ENCODE measurements around the gene PLA2R1.
"Not testable (repeated sequence)": the region's sequence is repeated elsewhere in the genome, so short reads cannot be mapped to it uniquely, and the experiment has no call there.

Gene PLA2R1

DNA sequence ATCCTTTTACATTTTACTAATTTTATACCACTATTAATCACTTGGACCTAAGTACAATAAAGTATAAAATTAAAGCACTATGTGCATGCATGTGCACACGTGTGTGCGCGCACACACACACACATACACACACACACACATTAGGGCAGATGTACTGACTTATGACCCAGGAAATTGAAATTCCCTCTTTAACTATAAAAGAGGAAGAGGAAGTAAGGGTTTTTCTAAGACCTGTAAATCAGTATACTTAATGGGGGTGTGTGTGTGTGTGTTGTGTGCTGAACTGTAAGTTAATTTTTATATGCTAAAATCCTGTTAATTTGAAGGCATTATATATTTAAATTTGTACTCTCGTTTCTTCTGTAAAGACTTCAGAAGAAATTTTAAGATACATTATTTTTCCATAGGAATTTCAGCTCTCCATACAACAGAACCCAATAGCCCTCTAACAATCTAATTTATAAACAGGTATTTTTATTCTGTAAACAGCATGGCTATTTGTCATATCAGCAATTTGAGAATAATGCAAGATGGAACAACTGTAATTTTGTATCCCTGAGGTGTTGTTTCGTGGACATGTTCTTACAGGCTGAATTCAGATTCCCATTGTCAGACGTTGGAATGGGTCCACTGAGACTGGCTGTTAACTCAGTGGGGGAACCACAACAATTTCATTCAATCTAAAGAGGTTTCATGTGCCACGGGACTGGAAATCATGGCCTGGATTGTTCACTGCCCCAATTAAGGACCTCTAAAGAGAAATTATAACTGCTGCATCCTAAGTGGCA, 90.9 kb downstream of the PLA2R1 start:
- CTCF ChIA-PET, result no interaction called here
- POLR2A ChIA-PET (ENCODE audit: low non-redundant PET), result no interaction called here

DNA sequence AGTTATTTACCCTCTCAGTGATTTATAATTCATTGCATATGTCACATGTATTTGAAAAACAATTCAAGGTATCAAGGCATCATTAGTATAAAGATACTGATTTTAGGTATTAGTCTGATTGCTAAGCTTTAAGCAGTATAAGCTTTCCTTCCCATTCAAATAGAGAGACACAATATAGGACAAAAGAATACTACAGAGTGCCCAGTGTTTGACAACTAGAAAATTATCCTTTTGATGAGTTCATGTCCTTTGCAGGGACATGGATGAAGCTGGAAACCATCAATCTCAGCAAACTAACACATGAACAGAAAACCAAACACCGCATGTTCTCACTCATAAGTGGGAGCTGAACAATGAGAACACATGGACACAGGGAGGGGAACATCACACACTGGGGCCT, 91.9 kb downstream of the PLA2R1 start:
- CTCF ChIA-PET, result interaction anchor here (0.7 kb wide), 1 partner anchor 250 kb away, joined by 3 read pairs; no protein-coding TSS in a partner anchor
- DNase-seq (ENCODE audit: low spot score); POLR2A ChIA-PET (ENCODE audit: low non-redundant PET); H3K27ac ChIP-seq: not testable (repeated sequence)

More for the DNA sequence above, 90.9 kb downstream of the PLA2R1 start:
- no peak overlapping the region for H3K27ac ChIP-seq
- TF ChIP-seq, protein P1, sequence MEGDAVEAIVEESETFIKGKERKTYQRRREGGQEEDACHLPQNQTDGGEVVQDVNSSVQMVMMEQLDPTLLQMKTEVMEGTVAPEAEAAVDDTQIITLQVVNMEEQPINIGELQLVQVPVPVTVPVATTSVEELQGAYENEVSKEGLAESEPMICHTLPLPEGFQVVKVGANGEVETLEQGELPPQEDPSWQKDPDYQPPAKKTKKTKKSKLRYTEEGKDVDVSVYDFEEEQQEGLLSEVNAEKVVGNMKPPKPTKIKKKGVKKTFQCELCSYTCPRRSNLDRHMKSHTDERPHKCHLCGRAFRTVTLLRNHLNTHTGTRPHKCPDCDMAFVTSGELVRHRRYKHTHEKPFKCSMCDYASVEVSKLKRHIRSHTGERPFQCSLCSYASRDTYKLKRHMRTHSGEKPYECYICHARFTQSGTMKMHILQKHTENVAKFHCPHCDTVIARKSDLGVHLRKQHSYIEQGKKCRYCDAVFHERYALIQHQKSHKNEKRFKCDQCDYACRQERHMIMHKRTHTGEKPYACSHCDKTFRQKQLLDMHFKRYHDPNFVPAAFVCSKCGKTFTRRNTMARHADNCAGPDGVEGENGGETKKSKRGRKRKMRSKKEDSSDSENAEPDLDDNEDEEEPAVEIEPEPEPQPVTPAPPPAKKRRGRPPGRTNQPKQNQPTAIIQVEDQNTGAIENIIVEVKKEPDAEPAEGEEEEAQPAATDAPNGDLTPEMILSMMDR (conservative IDR thresholded peaks at IDR 0.05; ENCODE audit: low read depth), result no peak
- DNase-seq (ENCODE audit: low spot score), result no peak

DNA sequence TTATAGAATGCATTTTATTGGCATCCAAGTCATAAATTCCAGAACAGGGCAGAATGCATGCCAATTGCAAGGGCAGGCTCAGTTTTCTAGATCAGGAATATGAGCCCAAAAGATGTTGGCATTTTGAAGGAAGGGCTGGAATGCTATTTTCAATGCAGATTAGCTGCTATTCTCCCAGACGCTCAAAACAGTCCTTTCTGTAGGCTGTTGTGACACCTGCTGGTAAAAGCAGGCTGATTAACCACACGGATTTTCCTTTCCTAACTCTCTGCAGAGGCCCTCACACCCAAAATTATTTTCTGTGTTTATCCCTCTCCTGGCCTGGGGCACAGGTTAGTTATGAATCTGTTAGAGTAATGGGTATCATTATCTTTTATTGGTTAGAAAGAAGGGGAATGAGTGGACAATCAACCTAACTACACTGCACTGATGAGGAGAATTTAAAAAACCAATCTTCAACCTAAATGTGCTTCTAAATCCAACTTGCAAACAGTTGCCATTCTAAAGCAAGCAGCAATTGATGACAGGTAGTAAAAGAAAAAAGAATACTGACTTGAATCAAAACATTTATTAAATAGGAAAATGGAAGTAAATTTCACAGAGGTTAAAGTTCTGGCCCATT, 94.0 kb downstream of the PLA2R1 start:
- DNase-seq (ENCODE audit: low spot score), result peak; percentile 53
- TF ChIP-seq, protein P1 (conservative IDR thresholded peaks at IDR 0.05; ENCODE audit: low read depth), result no peak; the same call in 1 of the 2 replicates
- no peak overlapping the region for H3K27ac ChIP-seq
- POLR2A ChIA-PET (ENCODE audit: low non-redundant PET), result no interaction called here
- CTCF ChIA-PET, result interaction anchor here (0.6 to 1.1 kb wide), 6 partner anchors 10 to 742 kb away, joined by 3 to 6 read pairs (median 4); no protein-coding TSS in a partner anchor

DNA sequence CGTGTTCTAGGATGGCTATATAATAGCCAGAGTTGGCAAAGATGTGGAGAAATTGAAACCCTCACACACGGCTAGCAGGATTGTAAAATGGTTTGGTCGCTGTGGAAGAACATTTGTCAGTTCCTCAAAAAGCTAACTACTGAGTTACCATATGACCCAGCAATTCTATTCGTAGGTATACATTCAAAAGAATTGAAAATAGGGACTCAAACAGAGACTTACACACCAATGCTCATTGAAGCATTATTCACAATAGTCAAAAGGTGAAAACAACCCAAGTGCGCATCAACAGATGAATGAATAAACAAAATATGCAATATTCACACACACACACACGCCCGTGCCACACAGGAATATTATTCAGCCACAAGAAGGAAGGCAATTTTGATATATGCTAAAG, 98.7 kb downstream of the PLA2R1 start:
- POLR2A ChIA-PET (ENCODE audit: low non-redundant PET), result no interaction called here
- TF ChIP-seq, protein P1 (conservative IDR thresholded peaks at IDR 0.05; ENCODE audit: low read depth), result no peak

DNA sequence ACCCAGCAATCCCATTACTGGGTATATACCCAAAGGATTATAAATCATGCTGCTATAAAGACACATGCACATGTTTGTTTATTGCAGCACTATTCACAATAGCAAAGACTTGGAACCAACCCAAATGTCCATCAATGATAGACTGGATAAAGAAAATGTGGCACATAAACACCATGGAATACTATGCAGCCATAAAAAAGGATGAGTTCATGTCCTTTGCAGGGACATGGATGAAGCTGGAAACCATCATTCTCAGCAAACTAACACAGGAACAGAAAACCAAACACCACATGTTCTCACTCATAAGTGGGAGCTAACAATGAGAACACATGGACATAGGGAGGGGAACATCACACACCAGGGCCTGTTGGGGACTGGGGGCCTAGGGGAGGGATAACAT, 99.9 kb downstream of the PLA2R1 start:
- H3K27ac ChIP-seq; DNase-seq (ENCODE audit: low spot score); CTCF ChIA-PET; POLR2A ChIA-PET (ENCODE audit: low non-redundant PET): not testable (repeated sequence)

More for the DNA sequence above, 98.7 kb downstream of the PLA2R1 start:
- no peak overlapping the region for H3K27ac ChIP-seq
- CTCF ChIA-PET, result interaction anchor here (0.7 kb wide), 1 partner anchor 217 kb away, joined by 6 read pairs; no protein-coding TSS in a partner anchor
- no peak for DNase-seq (ENCODE audit: low spot score)

DNA sequence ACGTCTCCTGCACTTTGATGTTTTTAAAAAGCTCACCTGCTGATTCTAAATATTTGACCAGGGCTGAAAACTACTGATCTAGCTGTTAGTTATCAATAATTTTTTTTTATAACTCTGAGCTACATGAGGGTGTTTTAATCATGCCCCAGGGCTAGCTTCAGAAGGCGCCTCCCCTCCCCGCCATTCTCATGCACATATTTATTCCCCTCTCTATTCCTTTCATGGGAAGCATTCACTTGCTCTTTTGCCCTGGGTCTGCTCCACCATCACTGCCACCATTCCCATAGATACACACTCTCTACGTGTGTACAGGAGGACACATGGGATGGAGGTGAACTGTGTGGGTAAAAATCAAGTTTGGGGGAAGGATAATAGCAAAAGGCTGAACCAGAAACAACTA, 101.0 kb downstream of the PLA2R1 start:
- CTCF ChIA-PET, result interaction anchor here (0.6 to 0.7 kb wide), 2 partner anchors 358 to 682 kb away, joined by 3 read pairs; no protein-coding TSS in a partner anchor
- TF ChIP-seq, protein P1 (conservative IDR thresholded peaks at IDR 0.05; ENCODE audit: low read depth), result no peak
- H3K27ac ChIP-seq, result no peak overlapping the region
- DNase-seq (ENCODE audit: low spot score), result no peak
- POLR2A ChIA-PET (ENCODE audit: low non-redundant PET), result no interaction called here

DNA sequence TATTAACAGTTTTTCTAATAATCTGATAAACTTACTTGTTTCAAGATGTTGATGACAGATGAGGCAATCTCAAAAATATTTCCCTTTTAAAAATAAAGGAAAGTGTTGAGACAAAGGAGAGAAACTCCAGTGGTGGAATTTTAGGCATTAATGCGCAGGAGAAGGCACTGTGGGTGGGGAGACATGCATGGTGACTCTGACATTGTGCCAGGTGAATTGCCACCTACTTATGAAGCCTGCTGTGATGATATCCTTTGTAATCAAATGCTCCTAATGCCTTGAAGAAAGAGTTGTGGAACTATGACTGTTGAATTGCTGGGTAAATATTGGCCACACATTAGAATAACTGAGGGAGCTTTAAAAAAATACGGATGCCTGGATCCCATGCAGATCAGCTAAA, 101.4 kb downstream of the PLA2R1 start:
- TF ChIP-seq, protein P1 (conservative IDR thresholded peaks at IDR 0.05; ENCODE audit: low read depth), result no peak
- H3K27ac ChIP-seq, result no peak overlapping the region
- ChIA-PET CTCF (no interaction called here), POLR2A (ENCODE audit: low non-redundant PET) (no interaction called here)
- DNase-seq (ENCODE audit: low spot score), result no peak

Measured in RWPE1 (cell line).